ENCODE measurements around the gene MAGEF1. TPM values are rescaled to one million over a fixed set of nuclear protein-coding genes. Genes with fewer than 3 reads are reported as not detected.

Gene MAGEF1
- total and polyA plus RNA-seq, 2 of the 13 experiments (the other 11 are each of a cell fraction or from before 2014, with no cell fraction given): 26.0 to 62.4 TPM

DNA sequence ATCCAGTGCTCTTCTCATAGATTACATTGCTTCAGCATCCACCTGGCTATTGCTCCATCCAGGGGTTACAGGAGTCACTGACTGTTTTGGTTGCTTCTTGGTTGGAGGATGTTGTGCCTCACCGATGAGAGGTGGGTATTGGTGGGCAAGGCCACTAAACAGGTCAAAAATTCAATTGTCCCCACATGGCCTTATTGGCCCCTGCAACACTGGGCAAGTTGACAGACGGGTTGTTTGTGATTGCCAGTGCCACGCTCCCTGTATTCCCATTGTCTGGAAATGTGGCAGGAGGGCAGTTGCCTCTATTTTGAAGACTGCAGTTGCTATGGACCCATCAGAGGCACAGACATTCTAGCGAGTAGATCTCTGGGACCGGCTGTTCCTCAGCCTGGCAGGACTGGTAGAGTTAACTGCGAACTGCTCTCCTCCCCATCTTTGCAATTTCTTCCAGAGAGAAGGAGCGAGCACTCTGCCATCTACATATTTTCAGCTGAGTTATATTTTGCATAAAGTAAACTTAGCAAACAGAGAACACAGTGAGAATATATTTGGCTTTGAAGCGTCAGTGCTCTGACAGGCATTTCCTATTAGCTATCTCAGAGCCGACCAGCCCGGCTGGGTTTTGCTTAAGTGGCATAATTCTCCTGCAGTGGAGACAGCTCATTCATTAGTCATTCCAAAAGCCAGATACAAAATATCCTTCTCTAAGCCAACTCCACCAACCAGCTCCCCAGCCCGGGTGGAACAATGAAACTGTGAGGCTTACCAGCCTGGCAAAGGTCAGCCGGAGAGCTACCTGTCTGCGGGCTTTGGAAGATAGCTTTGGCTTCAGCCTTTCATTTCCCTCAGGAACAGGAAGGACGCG, 26.0 kb upstream of the MAGEF1 start:
- ATAC-seq (no peak), DNase-seq (ENCODE audit: low spot score) (no peak), FAIRE-seq (no peak)
- no peak overlapping the region for H3K27ac ChIP-seq (ENCODE audit: extremely low read length, insufficient read depth, low read length)
- no peaks in the 10 kb centered on the region for H3K9me3 ChIP-seq (ENCODE audit: low read length)
- H2AFZ ChIP-seq (ENCODE audit: low read length): no peak overlapping the region
- H3K4me3 ChIP-seq (replicated peaks in 1 of 3; ENCODE audit: insufficient read depth in 1 of 3, low read depth in 2 of 3, low read length in 3 of 3): no peak overlapping the region
- no TSS peak for BruUV-seq (replicated peaks)
- H4K20me1 ChIP-seq (ENCODE audit: insufficient read depth, low read length): no peaks in the 10 kb centered on the region
- H3K36me3 ChIP-seq (replicated peaks in 1 of 2; ENCODE audit: control insufficient read depth in 1 of 2, insufficient read depth in 2 of 2, low read length in 2 of 2): no peaks in the 10 kb centered on the region
- no peak overlapping the region for H3K4me2 ChIP-seq (ENCODE audit: low read depth, low read length)
- ChIA-PET CTCF (ENCODE audit: low intra/inter-chr PET ratio, low total read pairs) (no interaction called here), POLR2A (no interaction called here)
- H3K27me3 ChIP-seq (ENCODE audit: control insufficient read depth in 1 of 2, insufficient read depth in 2 of 2, low read length in 2 of 2): peaks cover 0 to 38% of the 10 kb centered on the region in 2 experiments; a peak in 4 of 5 replicates
- TF ChIP-seq, protein P1, sequence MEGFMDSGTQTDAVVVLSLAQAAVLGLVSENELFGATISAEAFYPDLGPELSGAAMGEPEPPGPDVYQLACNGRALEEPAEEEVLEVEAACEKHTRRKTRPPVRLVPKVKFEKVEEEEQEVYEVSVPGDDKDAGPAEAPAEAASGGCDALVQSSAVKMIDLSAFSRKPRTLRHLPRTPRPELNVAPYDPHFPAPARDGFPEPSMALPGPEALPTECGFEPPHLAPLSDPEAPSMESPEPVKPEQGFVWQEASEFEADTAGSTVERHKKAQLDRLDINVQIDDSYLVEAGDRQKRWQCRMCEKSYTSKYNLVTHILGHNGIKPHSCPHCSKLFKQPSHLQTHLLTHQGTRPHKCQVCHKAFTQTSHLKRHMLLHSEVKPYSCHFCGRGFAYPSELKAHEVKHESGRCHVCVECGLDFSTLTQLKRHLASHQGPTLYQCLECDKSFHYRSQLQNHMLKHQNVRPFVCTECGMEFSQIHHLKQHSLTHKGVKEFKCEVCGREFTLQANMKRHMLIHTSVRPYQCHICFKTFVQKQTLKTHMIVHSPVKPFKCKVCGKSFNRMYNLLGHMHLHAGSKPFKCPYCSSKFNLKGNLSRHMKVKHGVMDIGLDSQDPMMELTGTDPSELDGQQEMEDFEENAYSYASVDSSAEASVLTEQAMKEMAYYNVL (CRISPR knock-in tag; IDR thresholded peaks at IDR 0.05; ENCODE audit: borderline replicate concordance): no peak
- TF ChIP-seq ZNF614 (CRISPR knock-in tag; IDR thresholded peaks at IDR 0.05; ENCODE audit: borderline replicate concordance) (no peak), MAFK (conservative IDR thresholded peaks at IDR 0.05 in 1 of 2, IDR thresholded peaks at IDR 0.05 in 1 of 2; ENCODE audit: low read length in 2 of 2) (peak; percentile 6 to 29; a peak in 1 of 4 replicates), POLR2AphosphoS5 (IDR thresholded peaks at IDR 0.05; ENCODE audit: low read depth, low read length) (no peak)
- H3K4me1 ChIP-seq (ENCODE audit: insufficient read depth, low read length): no peaks in the 10 kb centered on the region
- no peak overlapping the region for H3K9ac ChIP-seq (ENCODE audit: insufficient read depth, low read depth, low read length)
- WGBS (ENCODE audit: low lambda C conversion rate): 53% methylated on average over 10 of the region's 15 CpGs
- in situ Hi-C loops (cut with HindIII; ENCODE audit: extremely low pct_ligation_motif_present, low pct_unique_long_range_greater_than_20kb) (no loop called here), intact Hi-C loops (cut with micrococcal nuclease; ENCODE audit: unreplicated experiment) (no loop called here)
- H3K79me2 ChIP-seq (ENCODE audit: insufficient read depth, low read length): no peaks in the 10 kb centered on the region

- H3K27me3 ChIP-seq (ENCODE audit: control insufficient read depth in 1 of 2, insufficient read depth in 2 of 2, low read length in 2 of 2): peaks cover 0 to 32% of the 10 kb centered on the region in 2 experiments; a peak in 4 of 5 replicates
- no peak overlapping the region for H3K9ac ChIP-seq (ENCODE audit: insufficient read depth, low read depth, low read length)
- TF ChIP-seq ZNF782 (CRISPR knock-in tag; IDR thresholded peaks at IDR 0.05; ENCODE audit: borderline replicate concordance): no peak
- TF ChIP-seq TOPORS (CRISPR knock-in tag; IDR thresholded peaks at IDR 0.05): no peak
- H3K9me3 ChIP-seq (ENCODE audit: low read length): no peaks in the 10 kb centered on the region
- H3K36me3 ChIP-seq (replicated peaks in 1 of 2; ENCODE audit: control insufficient read depth in 1 of 2, insufficient read depth in 2 of 2, low read length in 2 of 2): no peaks in the 10 kb centered on the region
- ATAC-seq (no peak), DNase-seq (ENCODE audit: low spot score) (no peak), FAIRE-seq (no peak)
- ChIA-PET POLR2A (no interaction called here), CTCF (ENCODE audit: low intra/inter-chr PET ratio, low total read pairs) (no interaction called here)
- BruUV-seq (replicated peaks): no TSS peak
- H3K79me2 ChIP-seq (ENCODE audit: insufficient read depth, low read length): no peaks in the 10 kb centered on the region
- H3K4me2 ChIP-seq (ENCODE audit: low read depth, low read length): no peak overlapping the region
- 49% methylated on average over 3 of the region's 3 CpGs for WGBS (ENCODE audit: low lambda C conversion rate)
- H3K4me1 ChIP-seq (ENCODE audit: insufficient read depth, low read length): no peaks in the 10 kb centered on the region
- in situ Hi-C loops (cut with HindIII; ENCODE audit: extremely low pct_ligation_motif_present, low pct_unique_long_range_greater_than_20kb) (no loop called here), intact Hi-C loops (cut with micrococcal nuclease; ENCODE audit: unreplicated experiment) (no loop called here)
- no peak overlapping the region for H3K4me3 ChIP-seq (replicated peaks in 1 of 3; ENCODE audit: insufficient read depth in 1 of 3, low read depth in 2 of 3, low read length in 3 of 3)
- H2AFZ ChIP-seq (ENCODE audit: low read length): no peak overlapping the region
- H3K27ac ChIP-seq (ENCODE audit: extremely low read length, insufficient read depth, low read length): no peak overlapping the region
- H4K20me1 ChIP-seq (ENCODE audit: insufficient read depth, low read length): no peaks in the 10 kb centered on the region
Observed at GRCh38 chr3:184737063-184737462, 25.2 kb upstream of the MAGEF1 start.
